HG02642 (cell line): ENCODE data around the gene CCDC74A.
"Not testable (repeated sequence)": the region's sequence is repeated elsewhere in the genome, so short reads cannot be mapped to it uniquely, and the experiment has no call there.

Experiments used
- ATAC-seq: cut with Tn5 transposase; IDR thresholded peaks from one replicate; pipeline ENCODE4 v1.9.1; 2021; ENCODE audit warnings: mild to moderate bottlenecking; ENCODE audit not compliant: unreplicated experiment, poor library complexity

CCDC74A gene

GRCh38 chr2:131544813-131545165, 17.1 kb downstream of the CCDC74A start:
- ATAC-seq: not testable (repeated sequence)

GRCh38 chr2:131552871-131553270, 25.2 kb downstream of the CCDC74A start:
- no peak for ATAC-seq

GRCh38 chr2:131556998-131557397, 29.3 kb downstream of the CCDC74A start:
- no peak for ATAC-seq

GRCh38 chr2:131557558-131558321, 30.1 kb downstream of the CCDC74A start:
- no peak for ATAC-seq

- no peak for ATAC-seq
These were observed 38.7 kb downstream of the CCDC74A start for GRCh38 chr2:131566371-131566770.

GRCh38 chr2:131567891-131568290, 40.2 kb downstream of the CCDC74A start:
- ATAC-seq: no peak

- ATAC-seq: not testable (repeated sequence)
These were observed 40.7 kb downstream of the CCDC74A start for GRCh38 chr2:131568401-131568800.

- ATAC-seq: no peak
These were observed 44.5 kb downstream of the CCDC74A start for GRCh38 chr2:131572175-131572574.

GRCh38 chr2:131577812-131578211, 50.1 kb downstream of the CCDC74A start:
- ATAC-seq: no peak

- ATAC-seq: no peak
These were observed 52.5 kb downstream of the CCDC74A start for GRCh38 chr2:131580187-131580586.
